Astrocyte of the spinal cord (primary cell): ENCODE data around the gene TENM4.

Experiments
- DNase-seq: peaks from one replicate; pipeline ENCODE4 v3.0.0; 2011; ENCODE audit warnings: low read depth, low spot score
- H3K4me3 ChIP-seq: 2 replicates; pipeline ENCODE4 v1.5.1; 2011; ENCODE audit warnings: low read depth, mild to moderate bottlenecking, low read length, moderate library complexity
- in situ Hi-C: cut with HindIII; loops from 2 replicates; pipeline ENCODE4 v1.10.0; 2017; ENCODE audit warnings: low sequenced_read_pairs
- TF ChIP-seq, protein P1 (sequence below): IDR thresholded peaks from 2 replicates; pipeline ENCODE4 v1.5.1; 2012; ENCODE audit warnings: low read depth, mild to moderate bottlenecking, low read length, inconsistent platforms

Gene TENM4

GRCh38 chr11:79412761-79413160, 28.1 kb downstream of the TENM4 start:
- TF ChIP-seq, protein P1, sequence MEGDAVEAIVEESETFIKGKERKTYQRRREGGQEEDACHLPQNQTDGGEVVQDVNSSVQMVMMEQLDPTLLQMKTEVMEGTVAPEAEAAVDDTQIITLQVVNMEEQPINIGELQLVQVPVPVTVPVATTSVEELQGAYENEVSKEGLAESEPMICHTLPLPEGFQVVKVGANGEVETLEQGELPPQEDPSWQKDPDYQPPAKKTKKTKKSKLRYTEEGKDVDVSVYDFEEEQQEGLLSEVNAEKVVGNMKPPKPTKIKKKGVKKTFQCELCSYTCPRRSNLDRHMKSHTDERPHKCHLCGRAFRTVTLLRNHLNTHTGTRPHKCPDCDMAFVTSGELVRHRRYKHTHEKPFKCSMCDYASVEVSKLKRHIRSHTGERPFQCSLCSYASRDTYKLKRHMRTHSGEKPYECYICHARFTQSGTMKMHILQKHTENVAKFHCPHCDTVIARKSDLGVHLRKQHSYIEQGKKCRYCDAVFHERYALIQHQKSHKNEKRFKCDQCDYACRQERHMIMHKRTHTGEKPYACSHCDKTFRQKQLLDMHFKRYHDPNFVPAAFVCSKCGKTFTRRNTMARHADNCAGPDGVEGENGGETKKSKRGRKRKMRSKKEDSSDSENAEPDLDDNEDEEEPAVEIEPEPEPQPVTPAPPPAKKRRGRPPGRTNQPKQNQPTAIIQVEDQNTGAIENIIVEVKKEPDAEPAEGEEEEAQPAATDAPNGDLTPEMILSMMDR = no peak
- DNase-seq = no peak
- no peak overlapping the region for H3K4me3 ChIP-seq
- in situ Hi-C loops = no loop called here

DNA sequence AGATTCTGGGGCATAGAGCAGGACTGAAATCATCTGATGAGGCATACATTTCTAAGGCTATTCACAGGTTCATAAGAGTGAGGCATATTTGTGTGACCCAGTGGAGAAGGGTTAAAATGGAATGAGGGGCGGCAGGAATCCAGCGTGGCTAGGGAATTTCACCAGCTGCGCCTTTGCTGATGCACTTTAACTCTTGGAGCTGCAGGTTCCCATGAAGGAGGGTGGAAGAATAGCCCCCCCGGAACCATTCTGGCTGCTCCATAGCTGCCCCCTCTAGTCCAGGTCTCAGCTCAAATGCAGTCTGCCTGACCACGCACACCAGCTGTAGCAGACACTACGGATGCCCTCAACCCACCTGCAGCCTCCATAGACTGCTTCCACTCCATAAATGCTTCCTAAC, 31.5 kb downstream of the TENM4 start:
- in situ Hi-C loops = no loop called here
- TF ChIP-seq, protein P1 = no peak

DNA sequence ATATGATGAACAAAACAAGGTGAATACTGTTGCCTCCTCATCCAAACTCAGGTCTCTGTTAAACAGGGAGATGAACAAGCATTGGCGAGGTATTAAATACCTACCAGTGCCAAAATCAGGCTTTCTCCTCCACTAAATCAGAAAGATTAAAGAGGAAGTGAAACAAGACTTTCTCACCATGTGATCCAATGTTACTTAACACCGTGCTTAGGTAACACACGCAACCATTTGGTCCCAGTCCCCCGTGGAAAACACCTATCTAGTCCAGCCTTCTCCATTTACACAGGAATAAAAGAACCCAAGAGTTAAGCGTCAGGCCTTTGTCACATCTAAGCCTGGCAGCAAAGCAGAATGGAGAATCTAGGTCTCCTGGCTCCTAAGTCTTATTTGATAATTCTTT, 34.5 kb downstream of the TENM4 start:
- no peak for DNase-seq
- TF ChIP-seq, protein P1 = no peak
- no peak overlapping the region for H3K4me3 ChIP-seq
- in situ Hi-C loops = no loop called here

More for the DNA sequence above, 31.5 kb downstream of the TENM4 start:
- no peak overlapping the region for H3K4me3 ChIP-seq
- DNase-seq = no peak

- H3K4me3 ChIP-seq = no peak overlapping the region
- TF ChIP-seq, protein P1 = no peak
- in situ Hi-C loops = no loop called here
- no peak for DNase-seq
Observed at GRCh38 chr11:79404806-79405205, 36.0 kb downstream of the TENM4 start.

DNA sequence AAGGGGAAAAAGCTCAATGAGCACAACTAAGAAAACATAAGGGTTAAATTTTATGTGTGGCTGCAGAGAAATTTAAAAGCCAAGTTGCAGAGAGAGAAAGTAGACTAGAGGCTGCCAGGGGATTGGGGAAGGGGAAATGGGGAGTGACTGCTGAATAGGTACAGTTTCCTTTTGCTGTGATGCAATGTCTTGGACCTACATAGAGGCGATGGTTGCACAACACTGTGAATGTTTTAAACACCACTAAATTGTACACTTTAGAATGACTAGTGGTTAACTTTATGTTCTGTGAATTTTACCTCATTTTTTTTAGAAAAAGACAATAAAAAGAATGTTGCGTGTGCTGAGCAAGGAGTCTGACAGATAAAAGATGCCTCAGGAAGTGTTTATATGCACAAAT, 36.5 kb downstream of the TENM4 start:
- TF ChIP-seq, protein P1 = no peak
- DNase-seq = no peak
- in situ Hi-C loops = no loop called here
- no peak overlapping the region for H3K4me3 ChIP-seq

GRCh38 chr11:79403839-79404238, 37.0 kb downstream of the TENM4 start:
- no peak overlapping the region for H3K4me3 ChIP-seq
- DNase-seq = no peak
- in situ Hi-C loops = no loop called here
- TF ChIP-seq, protein P1 = no peak

- TF ChIP-seq, protein P1 = no peak
- no peak for DNase-seq
- in situ Hi-C loops = no loop called here
- no peak overlapping the region for H3K4me3 ChIP-seq
Observed at GRCh38 chr11:79402912-79403311, 37.9 kb downstream of the TENM4 start.
